Activated naive CD8-positive, alpha-beta T cell treated with anti-CD3 and anti-CD28 coated beads, Interleukin-2, amount 50 U/mL, for 24 hours (primary cell): ENCODE measurements around the gene CNTNAP2.

ENCODE experiments used
- ATAC-seq: fragments of 150-1000 bp; cut with Tn5 transposase; one replicate; pipeline ENCODE4 v1.10.0; 2021
- DNase-seq: peaks from one replicate; pipeline ENCODE4 v3.0.0; 2021
- H3K27ac Mint-ChIP-seq: one replicate; pipeline ENCODE4 v1.8.0; 2021; ENCODE audit warnings: mild to moderate bottlenecking, mixed read lengths
- H3K27me3 Mint-ChIP-seq: one replicate; pipeline ENCODE4 v1.8.0; 2021; ENCODE audit warnings: mixed read lengths
- H3K36me3 Mint-ChIP-seq: one replicate; pipeline ENCODE4 v1.8.0; 2021; ENCODE audit warnings: low read depth, mixed read lengths
- H3K4me1 Mint-ChIP-seq: one replicate; pipeline ENCODE4 v1.8.0; 2021; ENCODE audit warnings: mixed read lengths
- H3K4me3 Mint-ChIP-seq: one replicate; pipeline ENCODE4 v1.8.0; 2021; ENCODE audit warnings: mild to moderate bottlenecking, moderate library complexity, mixed read lengths
- H3K9me3 Mint-ChIP-seq: one replicate; pipeline ENCODE4 v1.8.0; 2021; ENCODE audit warnings: mixed read lengths

CNTNAP2 gene

GRCh38 chr7:147014286-147014955, 897.8 kb downstream of the CNTNAP2 start:
- H3K9me3 Mint-ChIP-seq, result no peaks in the 10 kb centered on the region
- H3K36me3 Mint-ChIP-seq, result no peaks in the 10 kb centered on the region

GRCh38 chr7:147015999-147016398, 899.4 kb downstream of the CNTNAP2 start:
- DNase-seq, result no peak
- Mint-ChIP-seq H3K36me3 (no peaks in the 10 kb centered on the region), H3K4me1 (no peaks in the 10 kb centered on the region), H3K27ac (no peak overlapping the region), H3K4me3 (no peak overlapping the region), H3K27me3 (no peaks in the 10 kb centered on the region), H3K9me3 (no peaks in the 10 kb centered on the region)
- no peak for ATAC-seq

More at GRCh38 chr7:147014286-147014955, 897.8 kb downstream of the CNTNAP2 start:
- no peaks in the 10 kb centered on the region for H3K27me3 Mint-ChIP-seq
- ATAC-seq (no peak), DNase-seq (no peak)
- H3K4me1 Mint-ChIP-seq, result no peaks in the 10 kb centered on the region
- no peak overlapping the region for H3K4me3 Mint-ChIP-seq
- no peak overlapping the region for H3K27ac Mint-ChIP-seq

DNA sequence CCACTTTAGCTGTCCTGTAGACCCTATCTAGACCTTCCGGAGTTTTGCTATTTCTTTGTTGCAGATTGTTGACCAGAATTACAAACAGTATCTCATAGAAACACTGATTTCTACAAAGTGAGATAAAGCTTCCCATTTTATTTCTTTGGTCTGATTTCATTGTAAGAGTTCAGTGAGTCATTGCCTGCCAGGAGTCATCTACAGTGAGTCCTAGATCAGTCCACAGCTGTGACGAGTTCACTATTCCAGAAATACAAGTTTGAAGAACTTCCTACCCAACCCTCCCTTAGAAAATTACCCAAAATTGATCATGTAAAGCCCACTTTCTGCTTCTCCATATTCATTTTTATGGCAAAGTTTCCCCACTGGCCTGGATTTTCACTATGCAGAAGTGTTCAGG, 905.5 kb downstream of the CNTNAP2 start:
- H3K36me3 Mint-ChIP-seq, result no peaks in the 10 kb centered on the region
- H3K4me3 Mint-ChIP-seq, result no peak overlapping the region
- no peak for ATAC-seq
- no peaks in the 10 kb centered on the region for H3K27me3 Mint-ChIP-seq
- peaks cover 11% of the 10 kb centered on the region for H3K9me3 Mint-ChIP-seq
- no peak overlapping the region for H3K27ac Mint-ChIP-seq
- DNase-seq, result no peak
- no peaks in the 10 kb centered on the region for H3K4me1 Mint-ChIP-seq

DNA sequence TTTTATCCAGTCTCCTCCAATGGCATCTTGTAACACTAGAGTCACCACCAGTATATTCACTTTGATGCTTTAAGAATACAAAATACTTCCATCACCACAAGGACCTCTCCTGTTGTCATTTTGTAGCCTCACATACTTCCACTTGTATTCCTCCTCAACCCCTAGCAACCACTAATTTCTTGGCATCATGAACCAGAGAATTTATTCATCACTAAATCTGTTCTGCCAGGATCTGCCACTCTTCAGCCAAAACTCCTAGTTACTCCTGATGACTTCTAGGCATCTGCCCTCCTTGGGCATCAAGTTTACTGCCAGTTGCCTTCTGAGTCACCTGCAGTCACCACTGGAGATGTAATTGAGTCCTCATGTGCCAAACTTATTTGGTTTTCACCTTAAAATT, 906.8 kb downstream of the CNTNAP2 start:
- Mint-ChIP-seq H3K4me1 (no peaks in the 10 kb centered on the region), H3K9me3 (peaks cover 16% of the 10 kb centered on the region), H3K27ac (no peak overlapping the region), H3K4me3 (no peak overlapping the region), H3K27me3 (no peaks in the 10 kb centered on the region), H3K36me3 (no peaks in the 10 kb centered on the region)
- DNase-seq (no peak), ATAC-seq (no peak)

GRCh38 chr7:147029953-147030352, 913.4 kb downstream of the CNTNAP2 start:
- no peaks in the 10 kb centered on the region for H3K4me1 Mint-ChIP-seq
- DNase-seq (no peak), ATAC-seq (no peak)
- no peaks in the 10 kb centered on the region for H3K27me3 Mint-ChIP-seq
- H3K9me3 Mint-ChIP-seq, result peaks cover 14% of the 10 kb centered on the region
- H3K36me3 Mint-ChIP-seq, result no peaks in the 10 kb centered on the region
- H3K27ac Mint-ChIP-seq, result no peak overlapping the region
- H3K4me3 Mint-ChIP-seq, result no peak overlapping the region

DNA sequence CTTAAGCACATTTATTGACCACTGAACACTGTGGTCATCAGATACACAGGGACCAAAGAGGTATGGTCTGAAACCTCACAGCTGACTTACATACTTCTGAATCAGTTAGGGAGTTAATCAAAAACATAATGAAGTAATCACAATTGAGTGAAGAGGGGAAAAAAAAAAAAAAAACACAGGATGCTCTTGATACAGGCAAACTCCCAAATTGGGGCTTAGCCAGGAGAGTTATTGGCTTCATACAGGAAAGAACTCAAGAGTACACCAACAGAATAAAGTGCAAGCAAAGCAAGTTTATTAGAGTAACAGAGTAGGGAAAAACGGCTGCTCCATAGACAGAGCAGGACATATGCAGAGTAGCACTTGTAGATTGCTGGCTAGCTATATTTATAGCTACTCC, 917.0 kb downstream of the CNTNAP2 start:
- peaks cover 7% of the 10 kb centered on the region for H3K9me3 Mint-ChIP-seq

DNA sequence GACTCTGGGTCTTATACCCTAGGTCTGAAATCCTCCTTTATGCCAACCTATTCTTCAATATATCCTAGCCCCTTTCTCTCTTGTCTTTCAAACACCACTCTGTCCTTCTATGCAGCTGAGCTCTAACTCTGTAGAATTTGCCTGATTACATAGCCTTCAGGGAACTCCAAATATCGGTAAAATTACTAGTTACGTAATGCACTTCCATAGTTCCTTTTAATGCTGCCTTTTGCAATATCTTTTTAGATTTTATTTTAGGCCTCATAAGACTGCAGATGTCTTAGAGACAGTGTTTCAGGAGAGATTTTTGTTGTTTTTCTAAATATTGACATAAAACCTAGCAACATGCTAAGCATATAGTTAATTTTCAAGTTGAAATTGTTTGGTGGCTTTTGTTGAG, 924.8 kb downstream of the CNTNAP2 start:
- no peaks in the 10 kb centered on the region for H3K36me3 Mint-ChIP-seq
- ATAC-seq (no peak), DNase-seq (no peak)
- H3K4me3 Mint-ChIP-seq, result no peak overlapping the region
- H3K4me1 Mint-ChIP-seq, result no peaks in the 10 kb centered on the region
- H3K27ac Mint-ChIP-seq, result no peak overlapping the region
- H3K27me3 Mint-ChIP-seq, result no peaks in the 10 kb centered on the region
- peaks cover 10% of the 10 kb centered on the region for H3K9me3 Mint-ChIP-seq

More for the DNA sequence above, 917.0 kb downstream of the CNTNAP2 start:
- DNase-seq, result no peak
- Mint-ChIP-seq H3K36me3 (no peaks in the 10 kb centered on the region), H3K27me3 (no peaks in the 10 kb centered on the region), H3K4me3 (no peak overlapping the region), H3K27ac (no peak overlapping the region), H3K4me1 (no peaks in the 10 kb centered on the region)
- no peak for ATAC-seq

GRCh38 chr7:147044941-147045340, 928.3 kb downstream of the CNTNAP2 start:
- H3K36me3 Mint-ChIP-seq, result no peaks in the 10 kb centered on the region
- H3K27me3 Mint-ChIP-seq, result no peaks in the 10 kb centered on the region
- H3K9me3 Mint-ChIP-seq, result peaks cover 15% of the 10 kb centered on the region
- no peaks in the 10 kb centered on the region for H3K4me1 Mint-ChIP-seq
- no peak overlapping the region for H3K4me3 Mint-ChIP-seq
- ATAC-seq (no peak), DNase-seq (no peak)
- H3K27ac Mint-ChIP-seq, result no peak overlapping the region

DNA sequence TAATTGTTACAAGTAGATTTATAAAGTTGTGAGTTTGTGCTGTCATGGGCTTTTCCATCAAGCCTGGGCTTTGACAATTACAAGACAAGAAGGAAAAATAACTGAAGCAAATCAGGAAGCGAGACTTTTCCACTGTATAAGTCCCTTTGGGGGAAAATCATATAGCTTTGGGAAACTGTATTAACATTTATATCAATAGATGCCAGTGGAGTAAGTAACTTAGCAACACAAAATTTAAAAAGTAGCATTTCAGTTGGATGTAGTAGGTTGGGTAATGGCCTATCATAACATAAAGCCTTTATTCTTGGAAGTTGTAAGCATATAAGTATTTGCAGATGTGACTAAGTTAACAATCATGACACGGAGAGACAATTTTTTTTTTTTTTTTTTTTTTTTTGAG, 931.1 kb downstream of the CNTNAP2 start:
- ATAC-seq (no peak), DNase-seq (no peak)
- Mint-ChIP-seq H3K9me3 (peaks cover 18% of the 10 kb centered on the region), H3K27ac (no peak overlapping the region), H3K27me3 (no peaks in the 10 kb centered on the region), H3K36me3 (no peaks in the 10 kb centered on the region), H3K4me3 (no peak overlapping the region), H3K4me1 (no peaks in the 10 kb centered on the region)

DNA sequence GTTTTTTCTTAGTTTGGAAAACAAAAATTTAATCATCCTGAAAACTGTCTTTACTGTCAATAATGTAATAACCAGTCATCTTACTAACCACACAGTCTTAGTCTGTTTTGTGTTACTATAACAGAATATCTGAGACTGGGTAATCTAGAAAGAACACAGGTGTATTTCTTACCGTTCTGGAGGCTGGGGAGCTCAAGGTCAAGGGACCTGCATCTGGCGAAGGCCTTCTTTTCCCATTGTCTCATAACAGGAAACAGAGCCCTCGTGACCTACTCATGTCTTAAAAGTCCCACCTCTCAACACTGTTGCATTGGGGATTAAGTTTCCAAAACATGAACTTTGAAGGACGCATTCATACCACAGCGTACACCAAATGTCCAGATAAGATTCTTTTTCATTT, 932.3 kb downstream of the CNTNAP2 start:
- no peaks in the 10 kb centered on the region for H3K4me1 Mint-ChIP-seq
- H3K36me3 Mint-ChIP-seq, result no peaks in the 10 kb centered on the region
- peaks cover 13% of the 10 kb centered on the region for H3K9me3 Mint-ChIP-seq
- H3K27ac Mint-ChIP-seq, result no peak overlapping the region
- H3K27me3 Mint-ChIP-seq, result no peaks in the 10 kb centered on the region
- DNase-seq, result no peak
- ATAC-seq, result no peak
- no peak overlapping the region for H3K4me3 Mint-ChIP-seq

DNA sequence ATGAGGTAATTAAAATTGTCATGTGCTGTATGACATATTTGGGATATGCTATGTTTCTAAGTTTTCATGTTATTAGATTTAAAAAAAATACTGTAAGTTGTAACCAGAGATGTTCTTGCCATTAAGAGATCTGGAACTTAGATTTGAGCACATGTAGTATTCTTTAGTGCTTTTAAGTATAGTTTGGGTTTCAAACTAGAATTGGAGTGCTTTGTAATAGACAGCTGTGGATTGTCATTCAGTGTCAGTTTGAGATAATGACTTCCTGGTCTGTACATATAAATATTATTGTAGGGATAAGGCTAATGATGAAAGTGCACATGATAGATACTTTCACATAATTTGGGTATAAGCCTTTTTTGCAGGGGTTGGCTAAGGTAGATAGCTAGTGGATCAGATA, 936.2 kb downstream of the CNTNAP2 start:
- no peak overlapping the region for H3K4me3 Mint-ChIP-seq
- no peak for DNase-seq

GRCh38 chr7:147053746-147054145, 937.1 kb downstream of the CNTNAP2 start:
- Mint-ChIP-seq H3K9me3 (peaks cover 8% of the 10 kb centered on the region), H3K27ac (no peak overlapping the region), H3K27me3 (no peaks in the 10 kb centered on the region), H3K4me1 (no peaks in the 10 kb centered on the region), H3K4me3 (no peak overlapping the region), H3K36me3 (no peaks in the 10 kb centered on the region)
- ATAC-seq, result no peak
- no peak for DNase-seq

More for the DNA sequence above, 936.2 kb downstream of the CNTNAP2 start:
- no peaks in the 10 kb centered on the region for H3K36me3 Mint-ChIP-seq
- peaks cover 8% of the 10 kb centered on the region for H3K9me3 Mint-ChIP-seq
- no peaks in the 10 kb centered on the region for H3K27me3 Mint-ChIP-seq
- no peak for ATAC-seq
- H3K27ac Mint-ChIP-seq, result no peak overlapping the region
- no peaks in the 10 kb centered on the region for H3K4me1 Mint-ChIP-seq

DNA sequence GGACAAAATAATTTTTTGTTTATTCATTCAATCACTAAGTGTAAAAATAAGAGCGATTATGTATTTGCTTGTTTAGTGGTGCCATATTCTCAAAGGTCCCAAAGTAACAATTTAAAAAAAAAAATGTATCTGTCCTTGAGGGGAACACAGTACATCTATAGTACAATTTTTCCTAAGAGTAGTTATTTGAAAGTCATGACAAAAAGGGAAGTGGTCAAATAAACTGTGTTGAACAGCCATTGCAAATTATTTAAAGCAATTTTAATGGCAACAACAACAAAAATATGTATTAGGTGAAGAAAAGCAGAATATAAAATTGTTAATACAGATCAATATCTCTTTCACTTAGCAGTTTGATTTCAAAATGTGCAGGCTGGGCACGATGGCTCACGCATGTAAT, 943.5 kb downstream of the CNTNAP2 start:
- Mint-ChIP-seq H3K4me3 (no peak overlapping the region), H3K36me3 (no peaks in the 10 kb centered on the region), H3K27ac (no peak overlapping the region), H3K9me3 (peaks cover 6% of the 10 kb centered on the region), H3K27me3 (no peaks in the 10 kb centered on the region), H3K4me1 (no peaks in the 10 kb centered on the region)
- DNase-seq, result no peak
- no peak for ATAC-seq

DNA sequence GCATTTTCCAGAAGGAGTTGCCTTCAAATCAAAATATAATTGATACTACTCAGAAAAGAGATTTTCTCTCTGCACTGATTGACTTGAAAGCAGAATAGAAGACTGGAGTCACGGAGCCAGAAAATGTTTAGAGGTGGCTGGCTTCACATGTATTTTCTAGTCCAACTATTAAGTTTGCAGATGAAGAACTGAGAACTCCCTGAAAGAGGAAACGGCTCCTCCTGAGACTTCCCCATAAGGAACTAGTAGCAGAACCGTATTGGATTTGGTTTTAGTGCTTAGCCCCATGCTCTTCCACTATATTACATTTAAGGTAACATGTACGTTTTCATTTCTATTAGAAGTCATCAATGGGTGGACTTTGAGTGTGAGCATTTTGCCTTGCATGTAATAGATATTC, 946.3 kb downstream of the CNTNAP2 start:
- ATAC-seq (no peak), DNase-seq (no peak)
- peaks cover 6% of the 10 kb centered on the region for H3K9me3 Mint-ChIP-seq
- H3K4me1 Mint-ChIP-seq, result no peaks in the 10 kb centered on the region
- H3K36me3 Mint-ChIP-seq, result no peaks in the 10 kb centered on the region
- H3K27me3 Mint-ChIP-seq, result no peaks in the 10 kb centered on the region
- H3K4me3 Mint-ChIP-seq, result no peak overlapping the region
- H3K27ac Mint-ChIP-seq, result no peak overlapping the region

DNA sequence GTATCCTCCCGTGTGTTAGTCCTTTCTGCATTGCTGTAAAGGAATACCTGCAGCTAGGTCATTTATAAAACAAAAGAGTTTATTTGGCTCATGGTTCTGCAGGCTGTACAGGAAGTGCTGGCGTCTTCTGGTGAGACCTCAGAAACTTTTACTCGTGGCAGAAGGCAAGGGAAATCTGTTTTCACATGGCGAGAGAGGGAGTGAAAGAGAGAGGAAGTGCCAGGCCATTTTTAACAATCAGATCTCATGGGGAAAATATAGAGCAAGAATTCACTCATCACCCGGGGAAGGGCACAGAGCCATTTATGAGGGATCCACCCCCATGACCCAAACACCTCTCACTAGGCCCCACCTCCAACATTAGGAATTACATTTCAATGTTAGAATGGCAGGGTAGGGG, 952.2 kb downstream of the CNTNAP2 start:
- ATAC-seq (no peak), DNase-seq (no peak)
- no peaks in the 10 kb centered on the region for H3K27me3 Mint-ChIP-seq
- peaks cover 14% of the 10 kb centered on the region for H3K9me3 Mint-ChIP-seq
- no peak overlapping the region for H3K27ac Mint-ChIP-seq
- no peaks in the 10 kb centered on the region for H3K36me3 Mint-ChIP-seq
- no peak overlapping the region for H3K4me3 Mint-ChIP-seq
- no peaks in the 10 kb centered on the region for H3K4me1 Mint-ChIP-seq

GRCh38 chr7:147069771-147070170, 953.2 kb downstream of the CNTNAP2 start:
- Mint-ChIP-seq H3K27me3 (no peaks in the 10 kb centered on the region), H3K9me3 (peaks cover 14% of the 10 kb centered on the region), H3K4me1 (no peaks in the 10 kb centered on the region), H3K4me3 (no peak overlapping the region), H3K27ac (no peak overlapping the region), H3K36me3 (no peaks in the 10 kb centered on the region)
- ATAC-seq (no peak), DNase-seq (no peak)
